Kidney (tissue), 14 donors: ENCODE data around the gene DAB1. TPM values are rescaled to one million over a fixed set of nuclear protein-coding genes. Genes with fewer than 3 reads are reported as not detected.

Experiments used
- DNase-seq, 5 donors: peaks; one replicate each; pipeline ENCODE4 v3.0.0-alpha.2; 2013 to 2020
- FAIRE-seq: peaks from 2 replicates; lab custom pipeline; 2012; peaks lifted over from hg19 to GRCh38; lab: Jason Lieb, UNC
- H3K27ac ChIP-seq, 2 donors: one replicate each; pipeline ENCODE4 v1.7.0; 2013; ENCODE audit warnings: low read depth in 2 of 2, low read length in 2 of 2, inconsistent platforms in 1 of 2
- H3K27me3 ChIP-seq: one replicate; pipeline ENCODE4 v1.7.1; 2013; ENCODE audit warnings: low read length, inconsistent platforms; ENCODE audit not compliant: control insufficient read depth, insufficient read depth
- H3K36me3 ChIP-seq, 3 donors: one replicate each; pipeline versions ENCODE4 v1.7.0 to v1.7.1; 2013; ENCODE audit warnings: low read length in 3 of 3, control low read depth in 1 of 3, inconsistent platforms in 1 of 3; ENCODE audit not compliant: insufficient read depth in 3 of 3, control insufficient read depth in 2 of 3
- H3K4me1 ChIP-seq, 3 donors: one replicate each; pipeline versions ENCODE4 v1.7.0 to v1.7.1; 2013; ENCODE audit warnings: low read length in 3 of 3, inconsistent platforms in 1 of 3, low read depth in 1 of 3; ENCODE audit not compliant: control insufficient read depth in 2 of 3, insufficient read depth in 2 of 3
- H3K4me3 ChIP-seq, 3 donors: one replicate each; pipeline versions ENCODE4 v1.7.0 to v1.8.1; 2013; ENCODE audit warnings: low read length in 3 of 3, control low read depth in 1 of 3, inconsistent platforms in 1 of 3
- H3K9ac ChIP-seq, 3 donors: one replicate each; pipeline versions ENCODE4 v1.7.0 to v1.7.1; 2013; ENCODE audit warnings: low read length in 3 of 3, control low read depth in 1 of 3, inconsistent platforms in 1 of 3
- H3K9me3 ChIP-seq, 3 donors: one replicate each; pipeline versions ENCODE4 v1.7.0 to v1.7.1; 2013; ENCODE audit warnings: low read length in 3 of 3, control low read depth in 1 of 3, inconsistent platforms in 1 of 3; ENCODE audit not compliant: control insufficient read depth in 2 of 3, insufficient read depth in 1 of 3
- CTCF ChIP-seq: IDR thresholded peaks from 3 replicates; pipeline ENCODE4 v1.5.1; 2012; ENCODE audit warnings: mild to moderate bottlenecking, moderate library complexity, borderline replicate concordance; ENCODE audit not compliant: insufficient read depth; ENCODE audit errors: extremely low read depth
- intact Hi-C: fragments of 100-400 bp; cut with DNase I; formaldehyde crosslinking; loops from one replicate; pipeline ENCODE4 v1.11.1; 2022
- polyA plus RNA-seq: library from polyadenylated mRNA; stranded (reverse); fragments of 350-450 nt; fragmentation: Illumina TruSeq; extraction: RNeasy Lipid Tissue Mini Kit (QIAGEN cat#74804); gene quantifications from one replicate; pipeline ENCODE4 v1.2.3, GENCODE V29; 2014; ENCODE audit warnings: low read depth, low replicate concordance; ENCODE audit not compliant: insufficient read depth
- total RNA-seq: library from RNA; stranded (reverse); fragmentation: NEBNext Ultra II Directional; extraction: Animal tissue kit (Norgen Biotek cat#: 25700); gene quantifications from one replicate; pipeline ENCODE4 v1.2.1, GENCODE V29; 2021
- donor health status: control.
- donor health status: control.
- donor health status: control.
- donor health status: control.
- donor health status: control.
- donor health status: DM: yes; HTN: yes; CAD: no.
- donor health status: Normal renal cell carcinoma (clear cell type).

Gene DAB1
- total and polyA plus RNA-seq, 2 donors from 2014 or later, result 2.3 TPM; not detected in 1

GRCh38 chr1:57262472-57262871 lies 161.4 kb downstream of the DAB1 start:
- H3K9me3 ChIP-seq, result peaks cover 0 to 4% (median 2%) of the 10 kb centered on the region in 3 donors
- no peak overlapping the region for H3K9ac ChIP-seq
- no peaks in the 10 kb centered on the region for H3K36me3 ChIP-seq
- H3K4me1 ChIP-seq, result no peaks in the 10 kb centered on the region
- intact Hi-C loops, result no loop called here
- no peak overlapping the region for H3K27ac ChIP-seq
- H3K27me3 ChIP-seq, result no peaks in the 10 kb centered on the region
- no peak for DNase-seq
- no peak overlapping the region for H3K4me3 ChIP-seq
- TF ChIP-seq CTCF, result no peak
- FAIRE-seq, result no peak

- no peaks in the 10 kb centered on the region for H3K27me3 ChIP-seq
- no peak overlapping the region for H3K27ac ChIP-seq
- DNase-seq (peak in 3 of 5 donors; percentile 49 to 84 (median 77)), FAIRE-seq (no peak)
- H3K9me3 ChIP-seq, result peaks cover 0 to 5% (median 2%) of the 10 kb centered on the region in 3 donors
- no peak overlapping the region for H3K9ac ChIP-seq
- no peaks in the 10 kb centered on the region for H3K4me1 ChIP-seq
- H3K36me3 ChIP-seq, result no peaks in the 10 kb centered on the region
- no peak overlapping the region for H3K4me3 ChIP-seq
- intact Hi-C loops, result no loop called here
- TF ChIP-seq CTCF, result no peak
Observed at GRCh38 chr1:57258557-57259325, 165.1 kb downstream of the DAB1 start.

- Histone ChIP-seq H3K4me1 (no peaks in the 10 kb centered on the region), H3K9me3 (peaks cover 0 to 5% (median 2%) of the 10 kb centered on the region in 3 donors), H3K36me3 (no peaks in the 10 kb centered on the region), H3K27me3 (no peaks in the 10 kb centered on the region), H3K27ac (no peak overlapping the region), H3K9ac (no peak overlapping the region), H3K4me3 (no peak overlapping the region)
- intact Hi-C loops, result no loop called here
- no peak for FAIRE-seq
- no peak for DNase-seq
- no peak for TF ChIP-seq CTCF
Observed at GRCh38 chr1:57255945-57256344, 167.9 kb downstream of the DAB1 start.
